GM12865 (cell line): Measurements from ENCODE around the gene URAD.

Experiments
- DNase-seq: peaks from one replicate; pipeline ENCODE4 v3.0.0; 2010; ENCODE audit warnings: low read depth
- H3K4me3 ChIP-seq: 2 replicates; pipeline ENCODE4 v1.5.1; 2011; ENCODE audit warnings: mild to moderate bottlenecking, low read depth, low read length, control low read depth
- TF ChIP-seq, protein P1 (sequence below): IDR thresholded peaks from 2 replicates; pipeline ENCODE4 v1.5.1; 2011; ENCODE audit warnings: low read length, control low read depth, low read depth, inconsistent platforms; ENCODE audit not compliant: insufficient read depth; ENCODE audit errors: missing control alignments

Gene URAD

DNA sequence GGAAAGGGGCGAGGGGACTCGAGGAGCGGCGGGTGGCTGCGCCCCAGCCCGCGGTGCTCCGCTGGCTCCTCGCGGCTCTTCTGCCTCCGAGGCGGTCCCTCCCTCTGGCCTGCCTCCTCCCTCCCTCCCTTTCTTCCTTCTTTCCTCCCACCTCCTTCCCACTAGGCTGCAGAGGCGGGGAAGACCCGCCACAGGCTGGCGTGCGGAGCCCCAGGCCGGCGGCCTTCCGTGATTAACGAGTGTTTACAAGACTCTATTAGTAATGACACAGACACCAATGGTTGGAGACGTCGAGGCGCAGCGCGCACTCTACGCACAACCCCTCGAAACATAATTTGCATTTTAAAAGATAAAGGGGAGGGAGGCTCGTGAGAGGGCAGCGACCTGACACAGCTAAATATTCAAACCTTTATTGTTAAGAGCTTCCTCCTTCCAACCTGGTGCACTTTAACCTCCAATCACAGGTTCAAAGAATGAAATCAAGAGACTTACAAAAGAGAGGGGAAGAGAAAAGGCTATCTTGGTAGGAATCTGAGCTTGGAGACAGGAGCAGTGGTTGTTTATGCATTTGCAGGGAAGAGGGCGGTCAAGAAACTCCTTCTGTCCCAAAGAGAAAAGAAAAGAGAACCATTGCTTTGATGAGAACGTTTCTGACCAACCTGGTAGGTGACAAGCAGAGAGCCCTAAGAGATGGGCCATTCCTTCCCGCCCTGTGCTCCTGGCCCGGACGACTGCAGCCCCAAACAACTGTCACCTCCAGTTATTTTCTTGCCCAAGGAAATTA, 19.2 kb downstream of the URAD start, which contains the start of gene CDX2:
Gene CDX2, minus strand, starts transcription at position 234 of the 784 bp plus-strand sequence. CDS start 309 bp downstream, outside the sequence.
- TF ChIP-seq, protein P1, sequence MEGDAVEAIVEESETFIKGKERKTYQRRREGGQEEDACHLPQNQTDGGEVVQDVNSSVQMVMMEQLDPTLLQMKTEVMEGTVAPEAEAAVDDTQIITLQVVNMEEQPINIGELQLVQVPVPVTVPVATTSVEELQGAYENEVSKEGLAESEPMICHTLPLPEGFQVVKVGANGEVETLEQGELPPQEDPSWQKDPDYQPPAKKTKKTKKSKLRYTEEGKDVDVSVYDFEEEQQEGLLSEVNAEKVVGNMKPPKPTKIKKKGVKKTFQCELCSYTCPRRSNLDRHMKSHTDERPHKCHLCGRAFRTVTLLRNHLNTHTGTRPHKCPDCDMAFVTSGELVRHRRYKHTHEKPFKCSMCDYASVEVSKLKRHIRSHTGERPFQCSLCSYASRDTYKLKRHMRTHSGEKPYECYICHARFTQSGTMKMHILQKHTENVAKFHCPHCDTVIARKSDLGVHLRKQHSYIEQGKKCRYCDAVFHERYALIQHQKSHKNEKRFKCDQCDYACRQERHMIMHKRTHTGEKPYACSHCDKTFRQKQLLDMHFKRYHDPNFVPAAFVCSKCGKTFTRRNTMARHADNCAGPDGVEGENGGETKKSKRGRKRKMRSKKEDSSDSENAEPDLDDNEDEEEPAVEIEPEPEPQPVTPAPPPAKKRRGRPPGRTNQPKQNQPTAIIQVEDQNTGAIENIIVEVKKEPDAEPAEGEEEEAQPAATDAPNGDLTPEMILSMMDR, result no peak
- DNase-seq, result no peak
- no peak within 1 kb of the TSS for H3K4me3 ChIP-seq

GRCh38 chr13:27968316-27969081, 20.0 kb downstream of the URAD start:
- TF ChIP-seq, protein P1, result no peak
- no peak overlapping the region for H3K4me3 ChIP-seq
- DNase-seq, result no peak

DNA sequence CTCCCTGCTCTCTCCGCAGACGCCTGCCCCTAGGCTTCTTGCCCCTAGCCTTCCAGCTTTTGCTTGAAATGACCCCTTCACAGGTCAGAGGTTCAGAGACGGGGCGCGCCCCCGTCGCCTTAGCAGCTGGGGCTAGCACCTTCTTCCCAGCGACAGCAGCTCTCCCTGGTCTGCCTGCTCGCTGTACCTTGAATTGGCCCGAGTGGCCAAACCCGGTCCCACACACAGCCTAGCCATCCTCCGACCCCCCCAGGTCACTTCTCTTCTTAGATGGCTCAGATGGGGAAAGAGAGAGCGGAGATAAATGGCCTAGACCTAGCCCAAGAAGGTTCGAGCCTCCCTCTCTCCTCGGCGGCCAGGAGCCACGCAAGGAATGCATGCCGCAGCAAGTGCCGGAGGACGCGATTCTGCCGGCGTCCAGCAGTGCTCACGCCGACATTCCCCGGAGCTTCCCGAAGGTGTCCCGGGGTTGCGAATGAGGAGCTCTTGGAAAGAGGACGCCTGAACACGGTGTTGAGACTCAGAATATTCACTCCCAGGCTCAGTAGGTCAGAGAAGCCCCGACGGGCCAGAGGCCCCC, 20.7 kb downstream of the URAD start:
- no peak for DNase-seq
- H3K4me3 ChIP-seq, result no peak overlapping the region
- TF ChIP-seq, protein P1, result no peak

- H3K4me3 ChIP-seq, result no peak overlapping the region
- DNase-seq, result no peak
- TF ChIP-seq, protein P1, result no peak
These were observed 21.2 kb downstream of the URAD start for GRCh38 chr13:27967203-27967735.

DNA sequence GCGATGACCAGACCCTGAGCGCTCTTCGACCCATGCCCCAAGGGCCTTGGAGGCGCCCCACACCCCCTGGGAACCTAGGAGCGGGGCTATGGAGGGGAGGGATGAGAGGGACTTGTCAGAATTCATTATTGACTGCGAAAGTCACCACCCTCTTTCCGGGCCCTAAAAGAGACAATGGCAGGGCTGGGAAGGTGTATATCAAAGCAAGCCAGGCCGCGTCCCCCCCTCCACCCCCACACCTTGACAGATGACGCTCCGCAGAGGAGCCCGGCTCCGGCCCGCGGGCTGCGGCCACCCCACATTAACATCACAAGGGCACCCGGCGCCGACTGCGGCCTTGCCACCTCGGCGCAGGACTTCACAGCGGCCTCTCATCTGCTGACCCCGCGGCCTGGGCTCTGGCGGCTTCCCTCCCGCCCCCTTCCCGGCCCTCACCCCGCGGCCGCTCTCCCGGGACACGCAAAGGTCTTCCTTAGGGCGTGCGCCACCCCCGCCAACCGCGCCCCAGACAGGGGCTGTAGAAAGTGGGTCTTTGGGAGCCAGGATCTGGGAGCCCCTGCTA, 21.8 kb downstream of the URAD start:
- TF ChIP-seq, protein P1, result no peak
- DNase-seq, result no peak
- H3K4me3 ChIP-seq, result no peak overlapping the region
